ENCODE data around the gene PLCB2.

GRCh38 chr15:40276927-40277326 lies 30.8 kb downstream of the PLCB2 start:
- no peak for TF ChIP-seq CTCF (IDR thresholded peaks at IDR 0.05)
- TF ChIP-seq EZH2 (IDR thresholded peaks at IDR 0.05; ENCODE audit: borderline replicate concordance, insufficient read depth, low read depth, low read length, poor library complexity, severe bottlenecking), result no peak
